ENCODE results near the gene PCDH9.

PCDH9 gene

GRCh38 chr13:66519259-66519658, 710.9 kb downstream of the PCDH9 start:
- no peak for DNase-seq (ENCODE audit: low read depth)

- DNase-seq (ENCODE audit: low read depth) = no peak
Measured at GRCh38 chr13:66518068-66518467, 712.1 kb downstream of the PCDH9 start.

- DNase-seq (ENCODE audit: low read depth) = peak; percentile 27
Measured at GRCh38 chr13:66513728-66514127, 716.4 kb downstream of the PCDH9 start.

GRCh38 chr13:66509175-66509574, 721.0 kb downstream of the PCDH9 start:
- peak; percentile 16 for DNase-seq (ENCODE audit: low read depth)

- no peak for DNase-seq (ENCODE audit: low read depth)
Measured at GRCh38 chr13:66508153-66508909, 721.8 kb downstream of the PCDH9 start.

GRCh38 chr13:66506979-66507378, 723.2 kb downstream of the PCDH9 start:
- peak; percentile 19 for DNase-seq (ENCODE audit: low read depth)

GRCh38 chr13:66506051-66506777, 723.9 kb downstream of the PCDH9 start:
- DNase-seq (ENCODE audit: low read depth) = no peak

GRCh38 chr13:66503890-66504289, 726.2 kb downstream of the PCDH9 start:
- no peak for DNase-seq (ENCODE audit: low read depth)

GRCh38 chr13:66501181-66501580, 729.0 kb downstream of the PCDH9 start:
- peak; percentile 71 for DNase-seq (ENCODE audit: low read depth)

- no peak for DNase-seq (ENCODE audit: low read depth)
Measured at GRCh38 chr13:66492479-66492878, 737.7 kb downstream of the PCDH9 start.

GRCh38 chr13:66491251-66491650, 738.9 kb downstream of the PCDH9 start:
- DNase-seq (ENCODE audit: low read depth) = no peak

- DNase-seq (ENCODE audit: low read depth) = no peak
Measured at GRCh38 chr13:66489586-66489985, 740.5 kb downstream of the PCDH9 start.

GRCh38 chr13:66489172-66489571, 741.0 kb downstream of the PCDH9 start:
- DNase-seq (ENCODE audit: low read depth) = no peak

- no peak for DNase-seq (ENCODE audit: low read depth)
Measured at GRCh38 chr13:66483712-66484111, 746.4 kb downstream of the PCDH9 start.

- no peak for DNase-seq (ENCODE audit: low read depth)
Measured at GRCh38 chr13:66482836-66483235, 747.3 kb downstream of the PCDH9 start.

- DNase-seq (ENCODE audit: low read depth) = no peak
Measured at GRCh38 chr13:66477816-66478215, 752.3 kb downstream of the PCDH9 start.

GRCh38 chr13:66475061-66475460, 755.1 kb downstream of the PCDH9 start:
- DNase-seq (ENCODE audit: low read depth) = no peak

- DNase-seq (ENCODE audit: low read depth) = no peak
Measured at GRCh38 chr13:66469745-66470144, 760.4 kb downstream of the PCDH9 start.

- no peak for DNase-seq (ENCODE audit: low read depth)
Measured at GRCh38 chr13:66468656-66469055, 761.5 kb downstream of the PCDH9 start.

- no peak for DNase-seq (ENCODE audit: low read depth)
Measured at GRCh38 chr13:66462187-66462586, 767.9 kb downstream of the PCDH9 start.

- peak; percentile 52 for DNase-seq (ENCODE audit: low read depth)
Measured at GRCh38 chr13:66461021-66461420, 769.1 kb downstream of the PCDH9 start.

GRCh38 chr13:66459634-66460033, 770.5 kb downstream of the PCDH9 start:
- DNase-seq (ENCODE audit: low read depth) = no peak

- no peak for DNase-seq (ENCODE audit: low read depth)
Measured at GRCh38 chr13:66459143-66459542, 771.0 kb downstream of the PCDH9 start.

GRCh38 chr13:66446413-66446812, 783.7 kb downstream of the PCDH9 start:
- no peak for DNase-seq (ENCODE audit: low read depth)

All from fibroblast of gingiva (primary cell).